ENCODE data around the gene MTIF3. TPM values are rescaled to one million over a fixed set of nuclear protein-coding genes. Genes with fewer than 3 reads are reported as not detected.

Gene MTIF3
- total RNA-seq, result 100 to 1,000 TPM in 3 of 4 donors, 10 to 100 TPM in 1; 96.6 to 165 (median 142) TPM

DNA sequence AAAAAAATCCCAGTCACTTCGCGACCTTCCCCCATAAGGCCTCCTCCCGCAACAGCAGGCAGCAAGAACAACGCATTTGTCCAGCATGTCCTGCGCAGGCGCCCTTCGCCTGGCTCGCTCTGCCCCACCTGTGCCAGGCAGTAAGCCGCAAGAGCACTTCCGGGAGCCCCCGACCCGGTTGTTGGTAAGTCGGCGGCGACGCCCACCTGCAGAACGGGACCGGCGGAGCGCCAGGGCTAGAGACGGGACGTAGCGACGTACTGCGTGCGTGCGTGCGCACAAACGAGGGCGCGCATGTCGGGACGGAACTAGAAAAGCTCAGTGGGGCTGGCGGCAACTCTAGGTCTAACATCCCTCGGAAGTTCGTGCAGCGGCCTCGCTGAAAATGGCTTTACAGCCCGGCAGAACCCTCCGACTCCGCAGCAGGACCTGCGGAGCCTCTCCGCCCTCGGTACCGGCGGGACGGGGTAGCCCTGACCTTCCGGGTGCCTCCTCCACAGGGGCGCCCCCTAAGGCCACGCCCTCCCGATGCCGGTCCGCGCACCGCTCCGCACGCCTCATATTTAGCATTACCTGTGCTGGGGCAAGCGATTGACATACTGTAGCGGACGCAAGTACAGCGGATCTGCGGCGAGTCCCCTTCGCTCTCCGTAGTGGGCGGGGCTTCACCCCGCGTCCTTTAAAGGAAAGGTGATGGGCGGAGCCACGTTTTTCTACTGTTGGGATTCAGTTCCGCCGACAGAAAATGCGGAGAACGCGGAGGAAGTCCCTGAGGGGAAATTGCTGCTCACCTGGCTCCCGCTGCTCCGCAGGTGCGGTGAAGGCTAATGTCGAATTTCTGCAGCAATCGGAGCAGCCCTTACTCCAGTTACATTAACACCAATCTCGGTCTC, at the start of gene MTIF3:
MTIF3 (minus strand) TSS at position 629 of the 893 bp plus-strand sequence. CDS start 10,116 bp downstream, outside the sequence.
- TF ChIP-seq CTCF (IDR thresholded peaks at IDR 0.05; ENCODE audit: low read depth), result no peak

GRCh38 chr13:27497563-27498230, 47.3 kb upstream of the MTIF3 start:
- no peak for TF ChIP-seq CTCF (IDR thresholded peaks at IDR 0.05; ENCODE audit: low read depth)

DNA sequence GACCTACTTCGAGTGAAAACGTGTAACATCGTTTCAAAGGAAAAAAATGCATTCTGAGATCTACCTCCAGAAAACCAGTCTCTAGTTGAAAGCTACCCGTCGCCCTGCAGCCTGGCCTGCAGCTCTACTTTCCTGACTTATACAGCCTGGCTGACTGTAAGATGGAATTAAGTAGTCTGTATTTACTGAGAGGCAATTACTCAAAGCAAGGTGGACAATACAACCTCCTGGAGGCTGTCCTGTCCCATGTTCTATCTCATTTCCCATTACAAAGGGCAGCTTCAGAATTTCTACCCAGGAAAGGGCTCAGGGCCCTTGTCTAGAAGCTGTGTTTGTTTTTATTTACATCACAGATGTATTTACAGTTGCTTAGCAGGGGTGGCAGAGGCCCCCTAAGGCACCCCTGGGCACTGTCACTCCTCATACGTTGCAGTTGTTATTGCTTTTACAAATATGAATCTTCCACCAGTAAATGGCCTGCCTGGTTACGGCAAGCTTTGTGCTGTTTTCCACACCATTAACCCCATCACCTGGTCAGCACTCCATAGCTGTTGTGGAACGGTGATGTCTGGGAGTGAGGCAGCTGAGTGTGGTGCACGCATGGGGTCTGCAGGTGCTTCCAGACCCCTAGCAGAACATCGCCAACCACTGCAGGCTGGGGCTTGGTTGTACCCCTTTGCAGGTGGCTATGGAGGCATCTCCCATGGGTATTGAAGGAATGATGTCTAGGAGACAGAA, 46.3 kb upstream of the MTIF3 start:
- no peak for TF ChIP-seq CTCF (IDR thresholded peaks at IDR 0.05; ENCODE audit: low read depth)

GRCh38 chr13:27496006-27496405, 45.6 kb upstream of the MTIF3 start:
- no peak for TF ChIP-seq CTCF (IDR thresholded peaks at IDR 0.05; ENCODE audit: low read depth)

DNA sequence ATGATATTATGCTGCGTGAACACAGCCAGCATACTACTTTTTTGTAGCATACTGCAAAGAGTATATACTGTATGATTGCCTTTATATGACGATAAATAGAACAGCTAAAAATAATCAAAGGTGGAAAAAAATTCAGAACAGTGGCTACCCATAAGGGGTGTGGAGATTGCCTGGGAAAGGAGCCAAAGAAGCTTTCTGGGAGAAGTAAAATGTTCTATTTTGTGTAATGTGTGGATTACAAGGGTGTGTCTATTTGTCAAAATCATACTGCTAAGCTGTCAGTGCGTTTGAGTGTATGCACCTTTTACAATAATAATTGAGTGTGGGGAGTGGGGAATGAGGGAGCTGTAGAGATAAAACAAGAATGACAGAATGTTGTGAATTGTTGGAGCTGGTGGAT, 45.2 kb upstream of the MTIF3 start:
- TF ChIP-seq CTCF (IDR thresholded peaks at IDR 0.05; ENCODE audit: low read depth), result no peak

DNA sequence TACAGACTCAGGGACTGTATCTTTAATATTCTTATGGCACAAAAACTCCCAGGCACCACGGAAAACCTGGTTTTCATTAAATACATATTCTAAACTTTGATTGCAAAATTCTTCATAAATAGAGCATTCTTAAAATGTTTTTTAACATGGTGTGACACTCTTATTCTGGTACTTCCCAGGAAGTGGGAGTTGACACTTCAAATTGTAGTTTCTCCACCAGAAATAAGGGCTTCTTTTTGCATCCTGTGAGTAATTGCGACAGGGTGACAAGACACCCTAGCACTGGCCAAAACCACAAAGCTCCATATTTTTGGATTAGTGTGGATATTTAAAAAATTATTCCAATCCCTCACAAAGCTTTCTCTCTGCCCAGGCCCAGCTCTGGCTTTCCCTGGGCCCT, 43.6 kb upstream of the MTIF3 start:
- TF ChIP-seq CTCF (IDR thresholded peaks at IDR 0.05; ENCODE audit: low read depth), result no peak

DNA sequence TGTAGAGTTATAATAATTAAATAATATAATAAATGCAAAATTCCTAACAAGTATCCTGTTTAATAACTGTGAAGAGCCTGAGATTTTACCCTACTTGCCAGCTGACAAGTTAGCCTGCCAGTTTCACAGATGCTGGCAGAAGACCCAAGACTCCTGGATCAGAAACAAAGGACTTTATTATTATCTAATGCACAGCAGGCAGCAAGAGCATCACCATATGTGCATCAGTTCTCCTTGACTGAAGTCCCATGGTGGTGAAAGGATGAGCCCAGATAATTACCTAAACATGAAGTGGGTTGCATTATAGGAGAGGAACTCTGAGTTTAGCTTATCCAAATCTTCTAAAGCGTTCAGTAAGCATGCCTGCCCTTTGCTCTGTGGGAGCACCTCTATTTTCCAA, 39.1 kb upstream of the MTIF3 start:
- no peak for TF ChIP-seq CTCF (IDR thresholded peaks at IDR 0.05; ENCODE audit: low read depth)

Measured in subcutaneous adipose tissue (tissue), 4 donors.